ENCODE results near the gene STRADA. TPM values are rescaled to one million over a fixed set of nuclear protein-coding genes. Genes with fewer than 3 reads are reported as not detected.
A peak's percentile ranks its signal among the peaks of the same experiment; 100 is the strongest.
"Not testable (repeated sequence)": the region's sequence is repeated elsewhere in the genome, so short reads cannot be mapped to it uniquely, and the experiment has no call there.

STRADA gene
- polyA plus RNA-seq, 4 donors = 35.9 to 80.8 (median 54.7) TPM

GRCh38 chr17:63758428-63758827 lies 16.8 kb upstream of the STRADA start:
- DNase-seq (ENCODE audit: low read depth in 4 of 4, low spot score in 2 of 4) = no peak

DNA sequence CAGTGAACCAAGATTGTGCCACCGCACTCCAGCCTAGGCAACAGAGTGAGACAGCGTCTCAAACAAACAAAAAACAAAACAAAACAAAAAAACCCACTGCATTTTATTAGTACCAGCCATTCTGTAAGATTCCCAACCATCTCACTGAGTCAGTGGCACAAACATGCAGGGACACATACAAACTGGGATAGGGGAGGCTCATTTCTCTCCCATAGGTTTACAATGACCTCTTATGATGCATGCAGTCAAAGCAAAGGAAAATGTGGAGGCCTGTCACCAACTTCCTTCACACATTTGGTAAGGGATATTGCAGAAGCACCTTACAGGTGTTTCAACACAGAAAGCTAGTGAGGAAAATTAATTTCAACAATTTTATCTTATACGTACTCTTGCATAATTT lies 12.4 kb upstream of the STRADA start:
- DNase-seq (ENCODE audit: low read depth in 4 of 4, low spot score in 2 of 4) = no peak

DNA sequence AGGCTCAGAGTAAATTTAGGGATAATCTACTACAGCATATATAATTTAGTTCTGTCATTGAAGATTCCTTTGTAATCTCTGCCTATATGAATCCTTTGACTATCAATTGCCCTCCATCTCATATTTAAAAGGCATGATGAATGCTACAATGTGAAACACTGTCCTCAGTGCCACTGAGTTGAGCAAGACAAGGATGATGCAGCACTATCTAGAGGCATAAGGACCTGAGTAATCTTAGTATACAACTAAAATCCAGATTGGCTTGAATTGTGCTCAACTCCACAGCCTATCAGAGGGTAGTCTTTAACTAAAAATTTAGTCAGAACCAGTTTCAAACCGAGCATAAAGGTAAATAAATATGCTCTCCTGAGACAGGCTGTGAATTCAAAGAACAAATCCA lies 11.6 kb upstream of the STRADA start:
- no peak for DNase-seq (ENCODE audit: low read depth in 4 of 4, low spot score in 2 of 4)

DNA sequence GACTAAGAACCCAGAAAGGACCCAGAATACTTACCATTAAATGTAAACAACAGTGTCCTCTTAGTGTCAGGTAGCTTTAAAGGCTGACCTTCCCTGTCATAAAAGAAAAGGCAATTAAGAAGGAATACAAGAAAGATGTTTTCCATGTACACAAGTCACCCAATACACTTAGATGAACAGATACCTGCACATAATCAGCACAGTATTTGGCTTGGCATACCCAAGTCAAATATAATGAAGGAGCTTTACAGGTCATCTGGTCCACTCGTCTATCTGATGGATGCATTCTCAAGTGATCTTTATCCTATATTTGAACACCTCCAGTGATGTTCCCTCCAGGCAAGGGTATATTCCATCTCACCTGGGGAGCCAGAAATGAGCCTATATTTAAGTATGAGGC lies 11.1 kb upstream of the STRADA start:
- DNase-seq (ENCODE audit: low read depth in 4 of 4, low spot score in 2 of 4) = no peak

GRCh38 chr17:63751806-63752205 lies 10.2 kb upstream of the STRADA start:
- no peak for DNase-seq (ENCODE audit: low read depth in 4 of 4, low spot score in 2 of 4)

- DNase-seq (ENCODE audit: low read depth in 4 of 4, low spot score in 2 of 4) = no peak
These were observed 524 bp downstream of the STRADA start for GRCh38 chr17:63741143-63741407.

- DNase-seq (ENCODE audit: low read depth in 4 of 4, low spot score in 2 of 4) = peak in 1 of 4 donors; percentile 6
These were observed 996 bp downstream of the STRADA start for GRCh38 chr17:63740464-63741142.

DNA sequence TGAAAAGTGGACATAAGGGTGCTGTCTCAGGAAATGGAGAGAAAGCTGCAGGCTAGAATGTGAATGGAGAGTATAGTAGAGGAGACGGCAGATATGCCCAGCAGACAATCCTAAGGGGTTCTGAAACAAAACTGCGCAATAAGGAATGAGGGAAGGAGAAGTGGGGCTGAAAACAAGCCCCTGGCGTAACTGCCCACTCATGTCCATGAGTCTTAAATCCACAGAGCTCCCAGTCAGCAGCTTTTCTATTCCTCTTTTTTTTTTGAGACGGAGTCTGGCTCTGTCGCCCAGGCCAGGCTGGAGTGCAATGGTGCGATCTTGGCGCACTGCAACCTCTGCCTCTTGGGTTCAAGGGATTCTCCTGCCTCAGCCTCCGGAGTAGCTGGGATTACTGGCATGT lies 5.9 kb downstream of the STRADA start:
- no peak for DNase-seq (ENCODE audit: low read depth in 4 of 4, low spot score in 2 of 4)

DNA sequence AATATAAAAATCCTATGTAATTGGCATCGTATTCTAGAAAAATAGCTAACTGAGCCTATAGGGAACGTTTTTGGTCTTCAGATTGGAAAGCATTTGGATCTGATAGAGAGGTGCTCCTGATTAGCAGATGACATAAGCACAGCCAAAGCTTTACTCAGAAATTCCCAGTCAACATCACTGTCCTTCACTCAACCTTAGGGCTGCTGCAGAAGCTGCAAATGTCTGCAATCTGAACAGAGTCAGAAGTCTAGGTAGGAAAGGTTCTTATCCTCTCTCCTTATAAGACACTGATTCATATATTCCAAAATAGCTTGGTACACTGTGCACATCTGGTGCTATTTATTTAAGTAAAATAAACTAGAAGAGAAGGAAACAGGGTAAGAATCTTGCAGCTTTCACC lies 19.2 kb downstream of the STRADA start:
- no peak for DNase-seq (ENCODE audit: low read depth in 4 of 4, low spot score in 2 of 4)

DNA sequence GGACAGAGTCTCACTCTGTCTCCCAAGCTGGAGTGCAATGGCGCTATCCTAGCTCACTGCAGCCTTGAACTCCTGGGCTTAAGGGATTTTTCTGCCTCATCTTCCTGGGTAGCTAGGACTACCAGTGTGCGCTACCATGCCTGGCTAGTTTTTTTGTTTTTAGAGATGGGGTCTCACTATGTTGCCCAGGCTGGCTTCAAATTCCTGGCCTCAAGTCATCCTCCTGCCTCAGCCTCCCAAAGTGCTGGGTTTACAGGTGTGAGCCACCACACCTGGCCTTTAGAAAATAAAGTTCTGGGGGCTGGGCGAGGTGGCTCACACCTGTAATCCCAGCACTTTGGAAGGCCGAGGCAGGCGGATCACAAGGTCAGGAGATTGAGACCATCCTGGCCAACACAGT lies 21.4 kb downstream of the STRADA start:
- DNase-seq (ENCODE audit: low read depth in 4 of 4, low spot score in 2 of 4) = not testable (repeated sequence)

GRCh38 chr17:63718988-63719387 lies 22.6 kb downstream of the STRADA start:
- no peak for DNase-seq (ENCODE audit: low read depth in 4 of 4, low spot score in 2 of 4)

- DNase-seq (ENCODE audit: low read depth in 4 of 4, low spot score in 2 of 4) = no peak
These were observed 25.2 kb downstream of the STRADA start for GRCh38 chr17:63716426-63716825.

GRCh38 chr17:63714550-63715277 lies 26.9 kb downstream of the STRADA start:
- DNase-seq (ENCODE audit: low read depth in 4 of 4, low spot score in 2 of 4) = peak in 1 of 4 donors; percentile 24

GRCh38 chr17:63709110-63709509 lies 32.5 kb downstream of the STRADA start:
- DNase-seq (ENCODE audit: low read depth in 4 of 4, low spot score in 2 of 4) = no peak

GRCh38 chr17:63707151-63707550 lies 34.4 kb downstream of the STRADA start:
- DNase-seq (ENCODE audit: low read depth in 4 of 4, low spot score in 2 of 4) = no peak

- DNase-seq (ENCODE audit: low read depth in 4 of 4, low spot score in 2 of 4) = no peak
These were observed 35.1 kb downstream of the STRADA start for GRCh38 chr17:63706336-63707082.

DNA sequence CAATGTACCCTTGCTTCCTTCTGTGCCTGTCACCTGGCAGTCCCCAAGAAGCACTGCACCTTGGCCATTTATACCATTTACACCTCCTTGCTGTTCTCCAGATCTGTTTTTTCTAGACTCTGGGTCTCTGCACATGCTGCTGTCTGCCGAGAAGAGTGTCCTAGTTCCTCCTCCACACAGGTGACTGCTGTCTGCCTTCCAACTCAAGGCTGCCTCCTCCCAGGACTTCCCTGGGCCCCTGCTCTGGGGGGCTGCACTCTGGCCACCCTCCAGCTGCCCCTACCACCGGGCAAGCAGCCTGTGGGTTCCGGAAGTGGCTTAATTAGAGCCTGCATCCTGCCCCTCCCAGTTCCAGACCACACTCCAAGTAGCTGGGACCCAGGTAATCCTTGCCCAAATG lies 35.9 kb downstream of the STRADA start:
- no peak for DNase-seq (ENCODE audit: low read depth in 4 of 4, low spot score in 2 of 4)

DNA sequence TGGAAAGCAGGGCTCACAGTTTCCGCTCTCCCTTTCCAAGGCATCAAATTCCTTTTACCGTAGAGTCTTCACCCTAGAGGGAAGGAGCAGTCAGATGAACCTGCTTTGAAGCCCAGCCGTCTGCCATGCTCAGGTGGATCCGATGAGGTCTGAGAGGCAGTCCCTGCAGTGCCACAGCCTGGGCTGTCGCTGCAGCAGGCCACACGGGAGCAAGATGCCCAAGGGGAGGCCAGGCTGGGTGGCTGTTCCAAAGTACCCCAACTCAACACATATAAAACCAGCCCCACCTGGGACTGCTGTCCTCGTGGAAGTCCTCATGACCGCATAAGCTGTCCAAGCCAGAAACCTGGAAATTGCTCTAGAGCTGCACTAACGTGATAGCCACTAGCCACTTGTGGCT lies 36.8 kb downstream of the STRADA start:
- no peak for DNase-seq (ENCODE audit: low read depth in 4 of 4, low spot score in 2 of 4)

DNA sequence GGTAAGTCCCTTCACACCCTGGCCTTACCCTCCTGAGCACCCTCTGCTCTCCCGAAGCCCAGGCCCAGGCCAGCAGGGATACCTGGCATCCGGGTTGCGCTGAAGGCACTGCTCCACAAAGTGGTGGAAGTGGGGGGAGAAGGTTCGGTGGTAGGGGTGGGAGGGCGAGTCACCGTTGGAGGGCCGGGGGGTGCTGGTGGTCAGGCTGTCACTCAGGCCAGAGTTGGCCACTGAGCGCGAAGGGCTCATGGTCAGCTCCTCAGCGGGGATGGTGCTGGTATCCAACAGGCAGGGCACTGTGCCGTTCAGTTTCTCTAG lies 37.4 kb downstream of the STRADA start:
- DNase-seq (ENCODE audit: low read depth in 4 of 4, low spot score in 2 of 4) = no peak

GRCh38 chr17:63703556-63704258 lies 37.9 kb downstream of the STRADA start:
- DNase-seq (ENCODE audit: low read depth in 4 of 4, low spot score in 2 of 4) = no peak

DNA sequence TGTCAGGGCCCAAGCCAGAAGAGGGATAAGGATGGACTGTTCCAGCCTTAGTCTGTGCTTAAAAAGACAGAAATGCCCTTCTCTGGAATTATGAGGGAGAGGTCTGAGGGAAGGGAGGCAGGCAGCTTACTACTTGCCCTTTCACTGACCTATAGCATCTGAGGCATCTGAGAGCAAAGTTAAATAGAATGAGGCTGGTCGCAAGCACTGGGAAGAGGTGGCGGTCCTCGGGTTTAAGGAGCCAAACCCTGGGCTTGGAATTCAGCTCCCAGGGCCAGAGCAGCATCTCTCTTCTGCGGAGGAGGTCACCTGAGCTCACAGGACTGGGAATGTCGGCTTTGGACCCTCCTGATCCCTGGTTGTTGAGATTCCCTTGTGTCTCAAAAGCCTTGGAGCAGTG lies 38.6 kb downstream of the STRADA start:
- no peak for DNase-seq (ENCODE audit: low read depth in 4 of 4, low spot score in 2 of 4)

DNA sequence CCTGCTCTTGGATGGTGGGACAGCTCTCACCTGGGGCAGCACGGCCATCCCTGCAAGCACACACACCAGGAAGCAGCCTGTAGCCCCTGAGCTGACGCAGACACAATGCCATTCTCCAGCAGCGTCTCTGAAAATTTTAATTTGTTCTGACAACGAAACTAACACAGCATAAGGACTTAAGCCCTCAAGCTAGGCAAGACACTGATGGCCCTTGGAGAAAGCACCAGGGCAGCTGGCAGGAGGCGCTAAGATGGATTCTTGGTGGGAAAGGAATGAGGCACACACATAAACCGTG lies 38.9 kb downstream of the STRADA start:
- DNase-seq (ENCODE audit: low read depth in 4 of 4, low spot score in 2 of 4) = no peak
